ENCODE results near the gene FBXL19.
A peak's percentile ranks its signal among the peaks of the same experiment; 100 is the strongest.
"Not testable (repeated sequence)": the region's sequence is repeated elsewhere in the genome, so short reads cannot be mapped to it uniquely, and the experiment has no call there.

Gene FBXL19

GRCh38 chr16:30923554-30924075 is at the start of gene FBXL19:
Gene FBXL19 (plus strand): TSS chr16:30923572. CDS start chr16:30925755, 2,183 bp downstream.
- DNase-seq, result no peak

- DNase-seq, result no peak
Observed at GRCh38 chr16:30874244-30874820, 49.0 kb upstream of the FBXL19 start.

- DNase-seq, result peak; percentile 75 to 83
Observed at GRCh38 chr16:30874821-30875717, 48.3 kb upstream of the FBXL19 start.

GRCh38 chr16:30875871-30876801 is 47.2 kb upstream of the FBXL19 start:
- peak; percentile 48 to 53 for DNase-seq

DNA sequence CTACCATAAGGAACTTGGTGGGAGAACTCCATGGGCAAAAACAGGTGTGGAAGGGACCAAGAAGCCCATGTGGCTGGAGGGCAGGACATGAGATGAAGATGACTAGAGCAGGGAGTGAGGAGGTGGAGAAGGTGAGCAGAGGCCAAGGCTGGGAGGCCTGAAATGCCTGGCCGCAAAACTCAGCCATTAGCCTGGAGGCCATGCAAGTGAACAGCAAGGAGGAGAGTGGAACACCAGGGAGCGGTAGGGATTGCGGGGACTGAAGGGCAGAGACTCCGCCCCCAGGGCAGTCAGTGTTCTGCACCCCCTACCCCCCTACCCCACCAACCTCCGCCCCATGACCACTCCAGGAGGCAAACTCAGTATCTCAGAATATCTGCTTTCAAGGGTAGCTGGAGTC is 46.5 kb upstream of the FBXL19 start:
- DNase-seq, result no peak

- DNase-seq, result no peak
Observed at GRCh38 chr16:30882429-30883310, 40.7 kb upstream of the FBXL19 start.

- no peak for DNase-seq
Observed at GRCh38 chr16:30884760-30885159, 38.6 kb upstream of the FBXL19 start.

- no peak for DNase-seq
Observed at GRCh38 chr16:30885196-30885595, 38.2 kb upstream of the FBXL19 start.

- DNase-seq, result no peak
Observed at GRCh38 chr16:30886145-30886544, 37.2 kb upstream of the FBXL19 start.

DNA sequence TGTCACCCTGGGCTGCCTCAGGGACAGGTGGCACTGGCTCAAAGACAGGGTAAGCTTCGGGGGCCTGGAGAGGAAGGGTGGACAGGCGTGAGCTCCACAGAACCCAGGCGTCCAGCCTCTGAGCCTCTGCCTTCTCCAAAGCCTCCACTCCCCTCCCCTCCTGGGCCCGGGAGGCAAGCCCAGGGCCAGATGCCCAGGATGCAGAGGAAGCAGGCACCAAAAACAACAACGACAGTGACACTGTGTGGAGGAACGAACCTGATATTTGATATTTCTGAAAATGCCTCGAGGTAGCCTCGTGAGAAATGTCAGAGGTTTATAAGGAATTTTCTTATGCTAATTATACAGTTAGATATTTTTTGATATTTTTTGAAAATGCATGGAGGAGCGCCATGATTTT is 35.4 kb upstream of the FBXL19 start:
- no peak for DNase-seq

GRCh38 chr16:30888856-30889499 is 34.4 kb upstream of the FBXL19 start:
- DNase-seq, result no peak

DNA sequence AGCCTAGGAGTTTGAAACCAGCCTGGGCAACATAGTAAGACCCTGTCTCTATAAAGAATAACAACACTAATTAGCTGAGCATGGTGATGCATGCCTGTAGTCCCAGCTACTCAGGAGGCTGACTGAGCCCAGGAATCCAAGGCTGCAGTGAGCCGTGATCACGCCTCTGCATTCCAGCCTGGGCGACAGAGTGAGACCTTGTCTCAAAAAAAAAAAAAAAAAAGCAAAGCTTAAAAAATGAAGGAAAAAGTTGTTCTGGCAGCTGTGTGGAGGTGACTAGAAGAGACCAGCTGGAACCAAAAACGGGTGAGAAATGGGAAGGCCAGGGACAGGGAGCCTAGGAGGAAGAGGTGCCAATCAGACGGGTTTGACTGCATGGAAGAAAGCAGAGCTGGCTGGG is 33.7 kb upstream of the FBXL19 start:
- DNase-seq, result no peak

- not testable (repeated sequence) for DNase-seq
Observed at GRCh38 chr16:30891043-30891823, 32.1 kb upstream of the FBXL19 start.

DNA sequence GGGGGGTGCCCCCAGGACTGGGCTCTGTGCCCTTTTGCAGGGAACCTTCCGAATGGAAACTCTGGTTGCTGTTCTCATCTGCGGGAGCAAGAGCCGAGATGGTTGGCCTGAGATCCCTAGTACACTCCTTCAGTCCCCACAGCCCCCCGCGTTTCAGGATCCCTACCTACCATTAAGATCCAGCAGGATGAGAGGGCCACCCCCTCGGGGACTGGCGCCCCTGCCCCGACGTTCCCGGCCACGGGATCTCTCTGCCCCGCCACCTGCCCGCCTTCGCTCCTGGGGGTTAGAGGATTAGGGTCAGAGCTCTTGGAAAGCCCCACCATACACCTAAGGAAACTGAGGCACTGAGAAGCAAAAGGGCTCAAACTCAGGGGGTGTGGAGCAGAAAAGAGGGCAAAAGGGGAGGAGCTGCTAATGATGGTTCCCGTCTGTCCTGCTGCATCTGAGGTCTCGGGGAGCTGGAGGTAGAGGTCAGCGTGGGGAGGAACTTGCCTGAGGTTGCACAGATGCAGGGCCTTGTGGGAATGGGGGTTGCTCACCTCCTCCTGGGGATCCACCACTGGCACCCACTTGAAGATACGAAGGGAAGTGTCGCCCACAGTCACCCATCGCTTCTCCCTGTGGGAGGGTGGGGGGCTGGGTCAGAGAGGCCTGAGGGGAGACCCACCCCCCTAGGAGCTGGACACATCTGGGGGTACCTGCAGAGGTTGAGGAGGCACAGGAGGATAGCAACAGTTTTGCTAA is 30.5 kb upstream of the FBXL19 start:
- DNase-seq, result peak in 1 of 2 experiments; percentile 5

- no peak for DNase-seq
Observed at GRCh38 chr16:30893417-30893743, 30.0 kb upstream of the FBXL19 start.

DNA sequence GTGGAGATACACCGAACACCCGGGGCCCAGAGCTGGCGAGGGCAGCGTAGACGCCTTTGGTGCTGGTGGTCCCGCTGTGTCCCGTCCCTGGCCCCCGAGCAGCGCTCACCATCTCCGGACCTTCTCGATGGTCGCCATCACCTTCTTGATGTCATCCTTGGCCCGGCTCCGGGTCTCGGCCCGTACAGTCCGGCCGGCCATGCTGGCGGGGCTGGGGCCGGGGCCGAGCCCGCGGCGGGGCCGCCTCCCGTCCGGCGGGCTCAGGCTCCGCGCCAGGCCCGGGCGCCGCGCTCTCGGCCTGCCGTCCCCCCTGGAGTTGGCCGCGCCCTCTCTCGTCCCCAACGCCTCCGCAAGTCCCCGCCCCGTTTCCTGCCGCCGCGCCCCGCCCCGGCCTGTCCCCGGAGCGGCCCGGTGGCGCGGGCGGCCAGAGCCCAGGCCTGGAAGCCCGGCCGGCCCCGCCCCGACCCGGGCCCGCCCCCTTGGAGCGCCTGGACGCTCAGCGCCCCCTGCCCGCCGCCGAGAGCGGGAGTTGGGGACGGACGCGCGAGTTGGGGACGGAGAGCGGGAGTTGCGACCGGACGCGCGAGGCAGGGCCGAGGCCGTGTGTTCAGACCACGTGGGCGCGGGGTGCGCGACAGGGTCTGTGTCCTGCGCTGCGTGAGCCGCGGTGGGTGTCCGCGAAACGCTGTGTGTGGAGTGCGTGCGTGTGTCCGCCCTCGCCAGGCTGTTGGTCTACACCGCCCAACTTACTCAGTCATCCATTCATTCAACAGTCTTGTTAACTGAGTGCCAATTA is 29.4 kb upstream of the FBXL19 start, which contains the start of gene BCL7C:
Gene BCL7C, minus strand, starts transcription at position 334 of the 796 bp plus-strand sequence. Its CDS starts 133 bp downstream, at position 201.
- DNase-seq, result peak; percentile 66 to 70

- no peak for DNase-seq
Observed at GRCh38 chr16:30894540-30895368, 28.6 kb upstream of the FBXL19 start.
